ENCODE results near the gene SHISA5.

SHISA5 gene

DNA sequence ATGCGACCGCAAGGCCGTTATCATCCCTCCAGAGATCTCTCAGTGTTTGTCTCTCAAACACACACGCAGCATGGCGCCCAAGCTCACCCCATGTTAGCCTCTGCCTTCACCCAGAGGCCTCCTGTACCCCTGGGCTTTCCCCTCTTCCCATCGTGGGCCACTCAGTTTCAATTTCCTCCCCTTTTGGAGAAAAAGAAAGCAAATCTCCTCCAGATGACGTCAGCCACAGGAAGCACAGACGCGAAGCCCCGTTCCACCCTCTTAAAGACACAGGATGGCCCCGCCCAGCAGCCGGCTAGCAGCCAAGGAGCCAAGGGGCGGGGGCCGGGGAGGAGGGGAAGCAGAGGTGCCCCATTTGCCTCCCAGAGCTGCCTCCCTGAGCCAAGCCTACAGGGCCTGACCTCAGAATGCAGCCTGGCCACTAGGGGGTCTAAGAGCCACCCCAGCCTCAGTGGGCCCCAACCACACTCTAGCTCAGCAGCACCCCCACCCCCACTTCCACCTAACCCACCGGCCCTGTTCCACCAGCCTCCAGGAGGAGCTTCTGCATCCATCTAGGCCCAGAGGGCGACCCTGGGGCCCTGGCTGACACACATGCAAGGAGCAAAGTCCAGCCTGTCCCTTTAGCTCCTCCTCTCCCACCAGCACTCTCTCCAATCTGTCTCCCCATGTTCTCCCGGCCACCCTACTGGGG, 30.9 kb downstream of the SHISA5 start:
- TF ChIP-seq, protein P1, sequence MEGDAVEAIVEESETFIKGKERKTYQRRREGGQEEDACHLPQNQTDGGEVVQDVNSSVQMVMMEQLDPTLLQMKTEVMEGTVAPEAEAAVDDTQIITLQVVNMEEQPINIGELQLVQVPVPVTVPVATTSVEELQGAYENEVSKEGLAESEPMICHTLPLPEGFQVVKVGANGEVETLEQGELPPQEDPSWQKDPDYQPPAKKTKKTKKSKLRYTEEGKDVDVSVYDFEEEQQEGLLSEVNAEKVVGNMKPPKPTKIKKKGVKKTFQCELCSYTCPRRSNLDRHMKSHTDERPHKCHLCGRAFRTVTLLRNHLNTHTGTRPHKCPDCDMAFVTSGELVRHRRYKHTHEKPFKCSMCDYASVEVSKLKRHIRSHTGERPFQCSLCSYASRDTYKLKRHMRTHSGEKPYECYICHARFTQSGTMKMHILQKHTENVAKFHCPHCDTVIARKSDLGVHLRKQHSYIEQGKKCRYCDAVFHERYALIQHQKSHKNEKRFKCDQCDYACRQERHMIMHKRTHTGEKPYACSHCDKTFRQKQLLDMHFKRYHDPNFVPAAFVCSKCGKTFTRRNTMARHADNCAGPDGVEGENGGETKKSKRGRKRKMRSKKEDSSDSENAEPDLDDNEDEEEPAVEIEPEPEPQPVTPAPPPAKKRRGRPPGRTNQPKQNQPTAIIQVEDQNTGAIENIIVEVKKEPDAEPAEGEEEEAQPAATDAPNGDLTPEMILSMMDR (IDR thresholded peaks at IDR 0.05): peak; percentile 48; the same call in 1 of the 2 replicates

DNA sequence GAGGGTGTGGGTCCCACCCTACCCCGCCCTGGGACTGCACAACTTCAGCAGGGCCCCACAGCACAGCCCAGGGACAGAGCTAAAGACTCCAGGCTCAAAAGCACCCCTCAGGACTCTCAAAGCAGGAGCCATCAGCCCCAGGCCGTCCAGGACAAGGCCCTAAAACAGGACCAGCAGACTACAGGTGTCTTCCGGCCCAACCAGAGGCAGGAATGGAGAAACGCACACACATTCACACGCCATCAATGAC, 31.4 kb downstream of the SHISA5 start:
- TF ChIP-seq, protein P1 (IDR thresholded peaks at IDR 0.05): no peak

DNA sequence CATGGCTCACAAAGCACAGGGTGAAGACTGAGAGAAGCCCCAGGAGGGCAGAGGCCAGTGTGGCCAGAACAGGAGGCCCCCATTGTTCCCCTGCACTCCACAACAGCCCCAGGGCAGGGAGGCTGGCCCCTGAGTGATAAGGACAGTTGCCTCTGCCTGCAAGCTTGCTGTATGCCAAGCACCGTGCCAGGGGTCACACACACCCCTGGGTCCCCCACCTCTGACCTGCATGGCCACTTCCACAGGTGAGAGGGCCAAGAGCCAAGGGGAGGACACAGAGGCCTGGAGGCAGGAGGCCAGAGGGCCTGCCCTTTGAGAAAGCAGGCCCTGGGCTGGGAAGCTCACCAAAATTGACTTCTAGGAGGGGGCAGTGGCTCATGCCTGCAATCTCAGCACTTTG, 33.7 kb downstream of the SHISA5 start:
- TF ChIP-seq, protein P1 (IDR thresholded peaks at IDR 0.05): no peak

DNA sequence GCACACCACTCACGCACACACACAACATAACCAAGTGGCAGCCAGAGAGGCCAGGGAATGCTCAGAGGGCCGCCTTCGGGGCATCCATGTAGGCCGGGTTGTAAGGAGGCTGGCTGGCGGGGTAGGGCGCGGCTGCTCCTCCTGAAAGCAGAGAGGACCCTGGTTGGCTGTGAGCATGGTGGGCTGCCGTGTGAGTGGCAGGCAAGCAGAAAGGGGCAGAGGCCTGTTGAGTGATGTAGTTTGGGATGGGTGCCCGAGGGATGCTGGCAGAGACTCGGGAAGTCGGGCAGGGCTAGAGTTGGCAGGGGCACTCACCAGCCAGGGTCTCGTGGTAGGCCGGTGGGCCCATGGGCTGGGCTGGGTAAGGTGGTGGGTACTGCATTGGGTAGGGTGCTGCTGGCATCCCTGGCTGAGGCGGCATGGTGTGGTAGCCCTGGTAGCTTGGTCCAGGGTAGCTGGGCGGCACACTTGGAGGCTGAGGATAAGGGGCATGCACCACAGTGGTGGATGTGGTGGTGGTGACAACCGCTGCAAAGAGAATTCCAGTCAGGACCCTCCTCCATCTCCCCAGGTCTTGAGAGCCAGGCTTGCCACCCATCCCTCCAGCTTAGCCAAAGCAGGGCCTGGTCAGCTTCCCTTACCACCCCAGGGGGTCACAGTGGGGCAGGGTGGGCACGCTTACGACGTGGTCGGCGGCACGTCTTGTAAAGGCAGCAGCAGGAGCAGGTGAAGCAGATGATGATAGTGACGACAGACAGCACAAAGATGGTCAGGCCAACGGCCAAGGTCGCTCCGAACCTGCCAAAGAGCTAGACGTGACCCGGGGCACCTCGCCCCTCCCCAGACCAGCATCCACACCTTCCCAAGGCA, 34.7 kb downstream of the SHISA5 start:
- TF ChIP-seq, protein P1 (IDR thresholded peaks at IDR 0.05): no peak

DNA sequence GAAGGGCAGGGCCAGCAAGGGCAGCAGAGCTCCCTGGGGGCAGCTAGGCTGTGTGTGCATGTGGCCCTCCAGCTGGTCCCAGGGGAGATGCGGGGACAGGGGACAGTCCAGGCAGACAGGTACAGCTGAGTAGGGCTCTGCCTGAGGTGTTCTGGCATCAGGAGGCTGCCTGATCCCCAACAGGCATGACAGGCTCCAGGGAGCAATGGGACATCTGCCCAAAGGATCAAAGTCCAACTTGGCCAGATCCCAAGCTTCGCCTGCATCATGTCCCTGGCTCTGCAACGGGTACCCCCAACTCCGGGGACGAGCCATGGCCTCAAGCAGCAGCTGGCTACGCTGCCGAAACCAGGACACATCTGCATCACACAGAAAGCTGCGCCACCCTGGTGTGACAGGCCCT, 35.6 kb downstream of the SHISA5 start:
- TF ChIP-seq, protein P1 (IDR thresholded peaks at IDR 0.05): no peak

DNA sequence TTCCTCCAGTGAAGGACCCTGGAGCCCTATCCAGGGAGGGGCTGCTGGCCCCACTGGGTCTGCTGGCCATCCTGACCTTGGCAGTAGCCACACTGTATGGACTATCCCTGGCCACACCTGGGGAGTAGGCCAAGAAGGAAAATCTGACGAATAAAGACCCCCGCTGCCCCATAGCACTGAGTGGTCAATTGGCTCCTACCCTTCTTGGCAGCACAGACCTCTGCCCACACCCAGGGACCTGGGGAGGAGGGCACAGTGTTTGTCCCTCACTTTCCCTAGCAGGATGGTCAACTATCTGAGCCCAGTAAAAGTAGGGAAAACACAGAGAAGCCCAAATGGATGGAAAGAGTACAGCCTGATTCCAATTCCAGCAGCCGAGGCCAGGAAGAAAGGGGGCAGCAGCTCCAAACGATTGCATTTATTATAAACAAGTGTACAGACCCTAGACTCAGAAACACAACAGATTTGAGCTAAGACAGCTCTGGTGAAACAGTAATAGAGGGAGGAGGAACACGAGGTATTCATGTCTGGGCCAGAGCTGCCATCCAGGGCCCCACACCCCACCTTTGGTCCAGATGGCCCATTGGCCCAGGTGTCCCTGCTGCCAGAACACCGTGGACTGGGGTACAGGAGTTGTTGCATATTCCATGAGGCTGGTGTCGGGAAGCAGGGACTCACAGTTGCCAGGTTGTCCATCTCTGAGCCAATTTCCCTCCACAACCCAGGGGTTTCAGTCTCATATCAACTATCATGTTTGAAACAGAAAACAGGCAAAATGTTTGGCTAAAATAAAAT, 36.3 kb downstream of the SHISA5 start:
- TF ChIP-seq, protein P1 (IDR thresholded peaks at IDR 0.05): no peak

DNA sequence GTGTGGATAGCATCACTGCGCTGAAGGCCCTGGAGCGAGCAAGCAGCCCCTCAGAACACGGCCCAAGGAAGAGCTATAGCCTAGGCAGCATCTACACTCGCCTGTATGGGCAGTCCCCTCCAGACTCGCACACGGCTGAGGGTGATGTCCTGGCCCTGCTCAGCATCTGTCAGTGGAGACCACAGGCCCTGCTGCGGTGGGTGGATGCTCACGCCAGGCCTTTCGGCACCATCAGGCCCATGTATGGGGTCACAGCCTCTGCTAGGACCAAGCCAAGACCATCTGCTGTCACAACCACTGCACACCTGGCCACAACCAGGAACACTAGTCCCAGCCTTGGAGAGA, 36.9 kb downstream of the SHISA5 start:
- TF ChIP-seq, protein P1 (IDR thresholded peaks at IDR 0.05): no peak

Measured in LNCAP (cell line).